GM04503 (cell line): ENCODE results near the gene PHLDB3.

Experiments used
- DNase-seq: peaks from one replicate; pipeline ENCODE4 v3.0.0-alpha.2; 2012; ENCODE audit warnings: low read depth

PHLDB3 gene

DNA sequence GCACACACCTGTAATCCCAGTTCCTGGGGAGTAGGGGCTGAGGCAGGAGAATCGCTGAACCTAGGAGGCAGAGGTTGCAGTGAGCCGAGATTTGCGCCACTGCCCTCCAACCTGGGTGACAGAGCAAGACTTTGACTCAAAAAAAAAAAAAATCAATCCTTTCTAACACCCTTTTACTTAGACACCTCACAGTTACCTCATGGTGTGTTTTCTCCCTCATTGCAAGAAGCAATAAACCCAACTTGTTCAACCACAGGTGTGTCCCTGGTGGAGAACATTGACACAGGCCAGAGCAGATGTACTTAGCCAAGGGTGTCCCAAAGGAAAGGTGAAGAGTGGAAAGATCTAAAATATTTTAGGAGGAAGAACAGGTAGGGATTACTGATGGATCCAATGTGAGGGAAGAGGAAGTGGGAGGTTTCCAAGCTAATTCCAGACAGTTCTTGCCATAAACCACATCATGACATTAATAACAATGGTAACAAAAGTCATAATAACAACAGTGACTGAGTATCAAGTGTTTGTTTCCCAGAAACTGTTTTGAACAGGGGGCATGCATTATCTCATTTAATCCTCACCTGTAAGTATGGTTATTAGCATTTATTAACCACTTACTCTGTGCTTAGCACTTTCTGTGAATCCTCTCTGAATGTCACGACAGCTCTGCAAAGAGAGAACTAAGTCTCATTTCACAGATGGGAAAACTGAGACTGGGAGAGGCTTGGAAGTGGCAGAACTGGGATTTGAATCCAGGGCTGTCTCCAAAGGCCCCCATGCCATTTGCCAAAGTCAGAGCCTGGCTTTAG, 36.0 kb downstream of the PHLDB3 start:
- DNase-seq = no peak

GRCh38 chr19:43467730-43468129, 36.8 kb downstream of the PHLDB3 start:
- DNase-seq = no peak

DNA sequence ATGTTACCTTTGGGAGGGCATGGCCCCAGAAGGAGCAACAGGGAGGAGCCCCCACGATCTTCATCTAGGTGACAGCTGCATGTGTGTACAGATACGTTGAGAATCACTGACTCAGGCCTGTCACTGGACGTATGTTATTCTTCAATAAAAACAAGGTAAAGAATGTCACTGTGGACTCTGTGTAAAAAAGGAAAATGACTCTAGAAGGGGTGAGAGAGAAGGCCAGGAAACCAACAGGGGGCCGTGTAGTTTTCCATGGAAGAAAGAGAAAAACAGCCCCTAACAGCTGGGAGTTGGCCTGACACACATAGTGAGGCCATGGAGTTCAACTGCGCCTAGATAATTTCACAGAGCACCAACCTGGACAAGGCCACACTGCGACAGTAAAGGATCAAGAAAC, 37.3 kb downstream of the PHLDB3 start:
- no peak for DNase-seq

- DNase-seq = no peak
Observed at GRCh38 chr19:43466793-43467192, 37.8 kb downstream of the PHLDB3 start.

- no peak for DNase-seq
Observed at GRCh38 chr19:43465468-43466120, 39.0 kb downstream of the PHLDB3 start, which contains the start of gene LYPD3. TSS of gene LYPD3 (minus strand) at chr19:43465608. CDS start at chr19:43465571, 37 bp downstream.

DNA sequence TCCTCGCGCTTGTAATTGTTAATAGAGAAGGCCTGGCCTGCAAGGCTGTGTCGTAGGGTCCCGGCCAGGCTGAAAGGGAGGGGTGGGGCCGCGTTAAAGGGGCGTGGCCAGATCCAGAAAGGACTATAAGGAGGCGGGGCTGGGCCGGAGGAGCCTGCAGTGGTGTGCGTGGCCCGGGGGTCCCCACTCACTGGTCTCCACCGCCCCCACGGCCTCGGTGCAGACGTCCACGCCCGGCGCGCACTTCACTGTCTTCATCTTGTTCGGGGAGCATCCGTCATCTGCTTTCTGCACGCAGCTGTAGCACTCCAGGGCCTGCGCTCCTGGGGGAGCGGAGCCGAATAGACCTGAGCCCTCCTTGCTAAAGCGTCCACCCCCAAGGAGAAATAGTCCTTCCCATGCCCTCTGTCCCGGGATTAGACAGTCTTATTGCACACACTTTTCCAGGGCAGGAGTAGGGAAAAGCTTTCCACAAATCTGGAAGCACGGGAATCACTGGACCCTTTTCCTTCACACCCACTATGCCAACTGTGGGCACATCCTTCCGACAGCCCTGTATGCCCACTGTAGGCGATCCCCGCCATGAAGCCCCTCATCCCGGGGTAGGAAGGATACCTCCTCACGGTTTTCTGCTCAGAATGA, 40.3 kb downstream of the PHLDB3 start:
- DNase-seq = no peak

DNA sequence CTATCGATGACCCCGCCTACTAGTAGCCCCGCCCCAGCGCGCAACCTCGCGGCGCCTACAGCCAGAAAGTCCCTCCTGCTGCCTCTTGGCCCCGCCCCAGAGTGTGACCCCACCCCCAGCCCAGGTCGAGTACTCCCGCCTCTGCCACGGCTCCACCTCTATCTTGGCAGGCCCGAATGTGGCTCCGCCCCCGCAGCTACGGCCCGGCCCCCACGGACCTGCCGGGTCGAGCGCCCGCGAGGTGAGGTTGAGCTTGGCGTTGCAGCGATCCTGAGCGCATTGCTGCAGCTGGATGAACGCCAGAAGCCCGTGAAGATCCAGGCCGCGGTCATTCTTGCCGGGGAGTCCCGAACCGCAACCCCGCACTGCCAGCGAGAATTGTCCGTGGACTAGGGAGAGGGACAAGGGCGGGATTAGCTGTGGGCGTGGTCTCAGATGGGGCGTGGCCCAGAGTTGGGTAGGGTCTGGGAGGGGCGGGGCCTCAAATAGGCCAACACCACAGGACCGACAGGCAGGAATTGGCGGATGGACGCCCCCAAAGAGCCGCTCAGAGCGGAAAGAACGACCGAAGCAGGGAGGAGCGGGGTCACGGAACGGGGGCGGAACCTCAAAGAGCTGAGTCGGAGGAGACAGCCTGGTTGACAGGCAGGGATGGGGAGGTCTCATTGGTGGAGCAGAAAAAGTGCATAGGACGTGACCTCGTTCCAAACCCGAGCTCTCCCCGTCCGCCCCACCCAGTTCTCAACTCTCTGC, 41.0 kb downstream of the PHLDB3 start:
- peak; percentile 49 for DNase-seq

- DNase-seq = no peak
Observed at GRCh38 chr19:43462785-43463380, 41.7 kb downstream of the PHLDB3 start.

- DNase-seq = no peak
Observed at GRCh38 chr19:43462383-43462782, 42.2 kb downstream of the PHLDB3 start.

DNA sequence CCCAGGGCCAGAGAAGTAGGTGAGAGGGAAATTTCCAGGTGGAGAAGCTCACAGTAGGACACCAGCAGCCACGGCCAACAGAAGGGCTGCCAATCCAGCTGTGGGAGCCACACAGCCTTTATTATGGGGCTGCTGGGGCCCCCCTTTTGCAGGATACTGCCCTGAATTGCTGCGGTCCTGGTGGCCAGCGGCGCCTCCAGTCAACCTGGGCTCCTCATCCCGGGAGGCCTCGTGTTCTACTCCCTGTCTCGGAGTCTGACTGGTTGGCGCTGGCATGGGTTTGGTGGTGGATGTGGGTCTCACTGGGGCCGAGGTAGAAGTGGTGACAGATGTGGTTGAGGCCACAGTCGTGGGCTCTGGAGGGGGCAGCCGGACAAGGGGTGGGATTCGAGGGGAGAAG, 43.2 kb downstream of the PHLDB3 start:
- DNase-seq = no peak

DNA sequence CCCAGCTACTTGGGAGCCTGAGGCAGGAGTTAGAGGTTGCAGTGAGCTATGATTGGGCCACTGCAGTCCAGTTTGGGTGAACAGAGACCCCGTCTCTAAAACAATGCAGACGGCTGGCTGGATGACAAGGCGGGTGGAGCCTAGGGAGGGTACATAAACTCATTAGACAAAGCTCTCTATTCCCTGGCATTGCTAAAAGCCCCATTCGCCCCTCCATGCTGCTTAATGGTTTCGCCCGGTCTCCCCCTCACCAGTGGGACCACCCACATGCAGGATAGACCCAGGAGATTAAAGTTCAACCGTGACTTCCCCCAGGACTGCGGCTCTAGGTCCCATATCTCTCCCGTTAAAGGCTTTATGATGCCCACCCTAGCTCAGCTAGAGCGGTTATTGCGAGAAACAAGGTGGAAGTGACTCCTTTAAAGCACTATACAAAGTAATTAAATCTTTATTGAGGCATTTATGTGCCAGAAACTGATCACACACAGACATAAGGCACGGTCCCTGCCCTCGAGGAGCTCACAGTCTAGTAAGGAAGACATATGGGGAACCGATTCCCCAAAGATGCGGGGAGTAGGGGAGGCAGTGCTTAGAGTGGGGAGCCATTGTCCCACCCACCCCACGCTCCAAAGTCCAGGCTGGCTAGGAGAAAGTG, 44.1 kb downstream of the PHLDB3 start:
- DNase-seq = no peak

- no peak for DNase-seq
Observed at GRCh38 chr19:43457809-43458208, 46.7 kb downstream of the PHLDB3 start.

- DNase-seq = no peak
Observed at GRCh38 chr19:43455321-43456113, 49.0 kb downstream of the PHLDB3 start.

DNA sequence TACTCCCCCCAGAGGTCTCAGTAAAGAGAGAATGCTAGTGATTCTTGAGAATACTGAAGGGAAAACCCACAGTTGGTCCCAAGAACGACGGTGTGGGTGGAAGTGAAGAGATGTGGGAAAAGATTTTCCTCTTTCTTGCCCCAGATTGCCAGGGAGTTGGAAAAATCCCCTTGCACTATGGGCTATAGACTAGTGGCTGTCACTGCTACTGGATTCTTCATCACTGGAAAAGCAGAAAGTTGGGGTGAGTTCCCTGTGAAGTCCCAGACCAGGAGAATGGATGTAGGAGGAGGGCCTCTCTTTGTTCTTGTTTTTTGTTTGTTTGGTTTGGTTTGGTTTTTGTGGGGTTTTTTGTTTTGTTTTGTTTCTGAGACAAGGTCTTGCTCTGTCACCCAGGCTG, 50.5 kb downstream of the PHLDB3 start:
- DNase-seq = no peak

- no peak for DNase-seq
Observed at GRCh38 chr19:43452582-43452981, 52.0 kb downstream of the PHLDB3 start.

DNA sequence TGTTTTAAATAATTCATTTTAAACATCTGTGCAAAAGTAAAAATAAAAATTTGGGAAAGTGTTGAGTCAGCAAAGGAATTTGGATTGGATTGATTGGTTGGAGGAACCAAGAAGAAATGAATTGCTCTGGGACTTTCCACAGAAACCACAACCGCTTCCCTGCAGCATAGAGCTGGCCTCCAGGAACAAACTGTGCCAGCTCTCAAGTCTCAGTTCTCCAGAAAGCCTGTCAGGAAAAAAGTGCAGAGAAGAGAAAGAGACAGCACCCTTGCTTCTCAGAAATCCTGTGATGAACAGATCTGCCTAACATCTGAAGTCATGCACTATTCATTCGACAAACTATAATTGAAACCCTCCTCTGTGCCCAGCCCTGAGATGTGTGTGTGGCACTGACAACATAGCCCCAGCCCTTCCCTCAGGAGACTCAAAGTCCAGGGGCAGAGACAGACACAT, 54.0 kb downstream of the PHLDB3 start:
- no peak for DNase-seq

- DNase-seq = no peak
Observed at GRCh38 chr19:43447655-43448054, 56.9 kb downstream of the PHLDB3 start.

DNA sequence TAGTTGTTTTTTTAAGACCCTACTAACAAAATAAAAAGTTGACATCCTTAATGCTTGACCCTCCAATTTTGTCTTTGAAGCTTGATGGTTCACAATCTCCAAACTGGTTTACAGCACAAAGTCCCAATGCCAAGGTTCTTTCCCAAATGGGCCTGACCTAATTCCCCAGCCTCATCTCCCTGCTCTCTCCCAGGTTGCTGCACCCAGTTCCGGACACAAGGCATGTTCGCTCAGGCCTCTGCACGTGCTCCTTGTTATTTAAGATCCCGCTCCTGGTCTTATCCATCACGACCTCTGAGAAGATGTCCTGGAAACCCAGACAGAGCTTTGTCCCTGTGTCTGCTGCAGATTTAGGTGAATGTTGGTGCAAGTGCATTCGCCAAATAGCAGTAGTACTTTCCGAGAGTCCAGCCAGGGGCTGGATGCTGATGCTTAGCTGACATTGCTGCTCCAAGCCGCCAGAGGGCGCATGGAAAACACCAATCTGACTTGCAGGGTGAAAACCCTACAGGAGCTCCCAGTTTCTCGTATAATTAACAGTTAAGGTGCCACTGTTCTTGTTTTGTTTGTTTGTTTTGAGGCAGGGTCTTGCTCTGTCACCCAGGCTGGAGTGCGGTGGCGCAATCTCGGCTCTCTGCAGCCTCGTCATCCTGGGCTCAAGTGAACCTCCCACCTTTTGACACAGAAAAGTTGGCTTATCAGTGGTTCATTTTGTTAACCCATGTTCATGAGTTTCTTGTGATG, 57.6 kb downstream of the PHLDB3 start:
- DNase-seq = no peak

GRCh38 chr19:43445426-43445825, 59.1 kb downstream of the PHLDB3 start:
- DNase-seq = no peak
